GM21737 (cell line): ENCODE data around the gene GPR75.

Experiments
- ATAC-seq: cut with Tn5 transposase; IDR thresholded peaks from one replicate; pipeline ENCODE4 v1.9.1; 2021; ENCODE audit warnings: mild to moderate bottlenecking, moderate library complexity; ENCODE audit not compliant: unreplicated experiment

Gene GPR75

DNA sequence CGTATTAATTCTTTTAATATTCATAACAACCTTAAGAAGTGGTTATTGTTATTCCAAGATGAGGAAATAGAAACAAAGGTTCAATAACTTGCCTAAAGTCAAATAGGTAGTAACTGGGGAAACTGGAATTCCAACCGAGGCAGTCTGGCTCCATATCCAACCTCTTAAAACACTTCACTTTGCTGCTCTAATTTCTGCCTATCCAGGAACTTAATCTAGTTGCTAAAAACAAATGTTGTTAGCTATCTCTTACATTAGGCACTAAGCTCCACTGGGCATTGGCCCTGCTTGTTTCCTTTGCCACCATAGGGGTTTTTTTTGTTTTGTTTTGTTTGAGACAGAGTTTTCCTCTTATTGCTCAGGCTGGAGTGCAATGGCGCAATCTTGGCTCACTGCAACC lies 48.2 kb downstream of the GPR75 start:
- no peak for ATAC-seq
